GM12872 (cell line): ENCODE data around the gene APC.

Experiments used
- CTCF ChIP-seq: IDR thresholded peaks from 3 replicates; pipeline ENCODE4 v1.5.1; 2011; ENCODE audit warnings: low read depth, mild to moderate bottlenecking, low read length, moderate library complexity; ENCODE audit not compliant: insufficient read depth

Gene APC

DNA sequence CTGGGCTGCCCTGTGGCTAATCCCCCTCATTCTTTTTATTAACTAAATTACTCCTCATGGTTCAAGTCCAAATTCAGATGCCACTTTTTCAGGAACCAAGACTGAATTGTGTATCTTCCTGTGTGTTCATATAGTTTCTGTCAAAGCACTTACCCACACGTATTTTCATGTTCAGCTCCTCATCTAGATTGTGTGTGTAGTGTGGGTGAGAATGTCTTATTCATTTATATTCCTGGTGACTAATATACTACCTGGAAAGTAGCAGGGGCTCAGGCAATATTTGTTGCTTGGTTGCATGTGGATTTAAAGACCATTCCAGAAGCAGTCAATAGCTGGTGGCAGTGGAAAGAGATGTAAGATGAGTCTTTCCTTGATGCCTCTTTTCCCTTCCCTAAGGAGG lies 74.9 kb downstream of the APC start:
- TF ChIP-seq CTCF, result no peak

DNA sequence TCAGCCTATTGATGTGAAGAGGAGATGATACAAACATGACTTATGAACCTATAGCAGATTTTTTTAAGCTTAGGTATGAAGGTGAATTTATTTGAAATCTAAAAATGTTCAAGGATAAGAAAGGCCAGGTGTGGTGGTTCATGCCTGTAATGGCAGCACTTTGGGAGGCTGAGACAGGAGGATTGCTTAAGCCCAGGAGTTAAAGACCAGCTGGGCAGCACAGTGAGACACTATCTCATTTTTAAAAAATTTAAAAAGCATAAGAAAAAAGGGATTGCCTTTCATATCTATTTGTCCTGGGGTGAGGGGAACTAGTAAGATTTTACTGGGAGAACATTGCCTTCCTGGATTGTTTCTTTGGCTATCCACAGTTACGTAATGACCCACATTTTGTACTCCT lies 82.6 kb downstream of the APC start:
- no peak for TF ChIP-seq CTCF

DNA sequence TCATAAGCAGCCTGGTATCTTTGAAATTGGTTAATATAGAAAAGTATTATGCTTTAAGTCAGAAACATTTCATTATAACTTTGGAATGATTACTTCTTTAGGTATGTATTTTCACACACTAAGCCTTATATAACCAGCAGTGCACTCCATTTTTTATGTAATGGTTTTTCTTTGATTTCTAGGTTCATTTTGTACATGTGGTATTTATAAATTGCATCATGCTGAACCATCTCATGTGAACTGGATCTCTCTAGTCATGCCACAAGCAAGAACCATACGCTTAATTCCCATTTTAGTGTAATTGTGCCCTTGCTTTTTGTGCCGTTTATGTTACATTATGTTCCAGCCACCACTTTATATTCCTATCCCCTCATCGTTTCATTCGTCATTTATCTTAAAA lies 84.8 kb downstream of the APC start:
- no peak for TF ChIP-seq CTCF

- TF ChIP-seq CTCF, result no peak
Observed at GRCh38 chr5:112823181-112823580, 85.5 kb downstream of the APC start.

GRCh38 chr5:112823656-112824055 lies 86.0 kb downstream of the APC start:
- TF ChIP-seq CTCF, result no peak

GRCh38 chr5:112824197-112824596 lies 86.5 kb downstream of the APC start:
- TF ChIP-seq CTCF, result no peak

- TF ChIP-seq CTCF, result no peak
Observed at GRCh38 chr5:112830378-112830777, 92.7 kb downstream of the APC start.

DNA sequence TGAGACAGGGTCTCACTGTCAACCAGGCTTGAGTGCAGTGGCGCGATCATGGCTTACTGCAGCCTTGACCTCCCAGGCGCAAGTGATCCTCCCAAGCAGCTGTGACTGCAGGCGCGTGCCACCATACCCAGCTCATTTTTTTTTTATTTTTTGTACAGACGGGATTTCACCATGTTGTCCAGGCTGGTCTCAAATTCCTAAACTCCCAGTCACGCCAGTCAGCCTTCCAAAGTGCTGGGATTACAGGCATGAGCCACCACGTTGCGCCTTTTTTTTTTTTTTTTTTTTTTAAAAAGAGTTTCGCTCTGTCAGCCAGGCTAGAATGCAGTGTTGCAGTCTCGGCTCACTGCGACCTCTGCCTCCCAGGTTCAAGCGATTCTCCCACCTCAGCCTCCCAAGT lies 96.3 kb downstream of the APC start:
- TF ChIP-seq CTCF, result no peak
